Skin of body (tissue), 2 donors: Measurements from ENCODE around the gene SLC10A7. TPM values are rescaled to one million over a fixed set of nuclear protein-coding genes. Genes with fewer than 3 reads are reported as not detected.

Experiments
- DNase-seq: peaks from one replicate; lab custom pipeline; 2025; lab: John Stamatoyannopoulos, UW
- total RNA-seq: library from RNA; depleted of rRNA; stranded (reverse); fragments of >200 nt; gene quantifications from one replicate; pipeline ENCODE4 v1.2.3, GENCODE V29; 2014

Gene SLC10A7
- total RNA-seq, 1 donor from 2014 or later, result 19.6 TPM

DNA sequence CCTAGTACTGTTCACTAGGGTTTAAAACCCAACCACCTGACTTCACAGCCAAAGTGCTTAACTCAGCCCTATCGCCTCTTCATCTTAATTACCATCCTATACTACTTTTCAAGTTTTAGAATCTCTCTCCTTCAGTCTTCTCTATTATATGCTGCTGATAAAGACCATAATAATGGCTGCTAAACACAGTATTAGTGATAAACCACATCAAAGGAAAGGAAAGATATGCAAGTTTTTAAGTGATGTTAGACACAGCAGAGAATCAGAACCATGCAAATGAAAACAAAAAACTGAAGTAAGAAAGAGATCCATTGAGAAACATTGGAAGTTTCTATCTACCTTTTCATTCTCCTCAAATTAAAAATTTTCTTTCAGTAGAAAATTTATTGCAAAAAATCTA is 206.6 kb downstream of the SLC10A7 start:
- no peak for DNase-seq

DNA sequence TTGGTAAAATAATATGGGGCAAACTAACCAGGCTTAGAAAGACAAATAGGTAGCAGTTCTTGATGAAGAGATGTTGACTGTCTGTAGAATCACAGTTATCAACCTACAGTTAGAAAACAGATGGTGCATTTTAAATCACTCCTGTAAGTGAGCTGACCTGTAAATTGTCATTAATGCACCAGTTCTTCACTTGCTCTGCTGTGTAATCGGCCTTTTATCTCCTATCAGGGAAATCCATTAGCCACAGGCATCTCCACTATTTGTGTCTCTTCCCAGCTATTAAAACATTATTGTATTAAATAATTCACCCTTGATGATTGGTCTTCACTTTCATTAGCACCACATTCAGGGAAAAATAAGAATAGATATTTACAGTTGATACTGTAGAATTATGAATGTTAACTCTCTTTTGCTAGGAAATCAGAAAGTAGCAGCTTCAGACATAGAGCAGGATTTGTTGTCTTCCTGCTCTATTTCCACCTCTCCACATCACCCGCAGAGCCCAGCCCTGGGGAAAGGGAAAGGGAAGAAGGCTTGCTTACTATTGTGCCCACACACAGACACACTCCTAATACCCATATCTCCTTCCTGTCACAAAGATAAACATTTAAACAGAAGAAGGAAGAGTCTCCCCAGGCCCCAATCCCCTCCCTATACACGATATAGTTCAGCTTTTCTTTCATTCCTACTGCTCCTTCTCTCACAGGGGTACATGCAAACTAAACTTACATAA is 210.3 kb downstream of the SLC10A7 start:
- DNase-seq, result no peak

DNA sequence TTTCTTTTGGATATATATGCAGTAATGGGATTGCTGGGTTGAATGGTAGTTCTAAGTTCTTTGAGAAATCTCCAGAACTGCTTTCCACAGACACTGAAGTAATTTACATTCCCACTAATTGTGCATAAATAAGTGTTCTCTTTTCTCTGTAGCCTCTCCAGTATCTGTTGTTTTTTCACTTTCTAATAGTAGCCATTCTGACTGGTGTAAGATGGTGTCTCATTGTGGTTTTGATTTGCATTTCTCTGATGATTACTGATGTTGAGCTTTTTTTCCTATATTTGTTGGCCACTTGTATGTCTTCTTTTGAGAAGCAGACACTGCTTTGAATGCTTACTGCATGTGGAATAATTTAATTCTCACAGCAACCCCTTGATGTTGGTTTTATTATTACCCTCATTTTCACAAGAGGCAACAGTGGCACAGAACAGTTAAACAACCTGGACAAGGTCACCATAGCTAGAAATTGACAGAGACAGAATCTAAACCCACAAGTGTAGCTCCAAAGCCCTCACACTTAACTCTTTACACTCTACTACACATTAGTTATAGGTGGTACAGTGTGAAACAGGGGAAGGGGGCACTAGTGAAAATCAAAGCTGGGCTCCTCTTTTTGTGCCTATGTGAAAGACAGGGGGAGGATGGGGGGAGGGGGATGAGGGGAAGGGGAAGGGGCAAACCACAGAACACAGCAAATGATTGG is 211.3 kb downstream of the SLC10A7 start:
- no peak for DNase-seq

- no peak for DNase-seq
Measured at GRCh38 chr4:146308951-146309350, 212.8 kb downstream of the SLC10A7 start.

- DNase-seq, result no peak
Measured at GRCh38 chr4:146302822-146303221, 218.9 kb downstream of the SLC10A7 start.

DNA sequence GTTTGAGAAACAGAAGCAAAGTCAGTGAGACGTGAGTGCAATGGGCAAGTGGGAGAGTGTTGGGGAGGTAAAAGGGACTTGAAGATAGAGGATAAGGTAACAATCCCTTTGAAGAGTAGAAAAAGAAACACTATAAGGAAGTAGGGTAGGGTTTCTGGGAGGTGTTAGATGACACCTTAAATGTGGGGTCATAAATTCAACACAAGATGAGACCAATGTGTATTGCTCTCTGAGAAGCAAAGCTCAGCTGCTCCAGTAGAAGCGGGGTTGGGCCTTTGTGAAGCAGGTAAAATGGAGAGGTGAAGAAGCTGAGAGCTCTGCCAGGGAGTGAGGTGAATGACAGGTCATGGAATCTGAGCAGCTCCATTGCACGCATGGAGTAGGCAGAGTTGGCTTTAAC is 222.1 kb downstream of the SLC10A7 start:
- DNase-seq, result no peak

DNA sequence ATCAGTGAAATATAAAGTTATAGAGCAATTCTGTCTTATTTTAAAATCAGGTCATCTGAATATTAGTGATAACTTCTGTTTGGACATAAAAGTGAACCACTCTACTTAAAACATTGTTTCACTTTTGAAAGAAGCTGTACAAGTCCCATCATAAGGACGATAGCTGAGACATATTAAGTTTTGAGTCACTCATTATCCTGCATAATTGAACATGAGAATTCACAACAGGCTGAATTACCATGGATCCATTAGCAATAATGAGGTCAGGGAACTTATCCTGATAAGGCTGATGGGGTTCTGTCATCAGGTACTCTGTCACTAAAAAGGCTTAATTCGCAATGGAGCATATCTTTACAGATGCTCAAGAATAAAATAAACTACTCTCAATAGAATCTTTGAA is 227.0 kb downstream of the SLC10A7 start:
- DNase-seq, result no peak

DNA sequence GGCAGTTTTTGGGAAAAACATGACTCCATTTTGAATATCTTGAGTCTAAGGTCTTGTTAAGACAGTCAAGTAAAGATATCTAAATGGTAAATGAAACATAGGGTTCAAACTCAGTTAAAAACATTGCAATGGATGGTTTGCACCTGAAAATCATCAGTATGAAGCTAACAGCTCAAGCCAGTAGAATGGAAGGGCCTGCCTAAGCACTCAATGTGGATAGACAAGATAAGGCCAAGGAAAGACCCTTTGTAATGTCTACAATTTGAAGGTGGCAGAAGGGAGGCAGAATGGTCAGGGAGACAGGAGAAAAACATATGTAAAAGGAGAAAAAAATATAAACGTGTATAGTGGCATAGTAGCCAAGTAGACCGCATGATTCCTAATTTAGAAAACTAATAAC is 229.2 kb downstream of the SLC10A7 start:
- DNase-seq, result no peak

DNA sequence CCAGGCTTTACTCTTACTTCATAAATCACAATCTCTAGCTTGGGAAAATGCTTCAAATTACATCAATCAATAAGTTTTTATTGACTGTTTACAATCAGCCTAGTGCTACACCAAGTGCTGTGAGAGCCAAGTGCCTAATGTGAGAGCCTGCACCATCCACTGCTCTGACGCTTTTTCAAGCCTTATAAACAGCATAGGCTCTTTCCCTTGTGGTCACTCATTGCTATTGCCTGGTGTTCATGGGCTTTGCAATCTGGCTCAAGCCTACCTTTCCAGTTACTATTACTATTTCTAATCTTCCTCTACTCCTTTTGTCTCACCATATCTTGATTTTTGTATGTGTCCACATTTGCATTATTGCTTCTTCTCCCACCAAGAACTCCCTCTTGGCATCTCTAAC is 230.4 kb downstream of the SLC10A7 start:
- no peak for DNase-seq

- DNase-seq, result no peak
Measured at GRCh38 chr4:146288193-146288592, 233.5 kb downstream of the SLC10A7 start.

DNA sequence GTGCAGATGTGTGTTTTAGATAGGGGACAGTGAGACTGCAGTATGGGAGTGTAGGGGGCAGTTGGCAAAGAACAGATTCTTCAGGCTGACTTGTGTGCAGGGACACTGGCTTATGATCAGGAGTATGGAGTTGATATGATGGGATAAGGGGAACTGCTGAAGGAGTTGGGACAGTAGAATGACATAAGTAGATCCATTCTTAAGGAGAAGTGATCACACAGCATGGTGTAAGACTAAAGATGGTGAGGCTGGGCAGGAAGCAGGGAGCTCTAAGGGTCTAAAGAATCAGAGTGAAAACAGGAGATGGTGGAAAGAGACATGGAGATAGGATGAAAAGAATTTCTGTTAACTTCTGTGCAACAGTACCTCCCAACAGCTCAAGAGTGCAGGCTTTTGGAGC is 236.7 kb downstream of the SLC10A7 start:
- no peak for DNase-seq

DNA sequence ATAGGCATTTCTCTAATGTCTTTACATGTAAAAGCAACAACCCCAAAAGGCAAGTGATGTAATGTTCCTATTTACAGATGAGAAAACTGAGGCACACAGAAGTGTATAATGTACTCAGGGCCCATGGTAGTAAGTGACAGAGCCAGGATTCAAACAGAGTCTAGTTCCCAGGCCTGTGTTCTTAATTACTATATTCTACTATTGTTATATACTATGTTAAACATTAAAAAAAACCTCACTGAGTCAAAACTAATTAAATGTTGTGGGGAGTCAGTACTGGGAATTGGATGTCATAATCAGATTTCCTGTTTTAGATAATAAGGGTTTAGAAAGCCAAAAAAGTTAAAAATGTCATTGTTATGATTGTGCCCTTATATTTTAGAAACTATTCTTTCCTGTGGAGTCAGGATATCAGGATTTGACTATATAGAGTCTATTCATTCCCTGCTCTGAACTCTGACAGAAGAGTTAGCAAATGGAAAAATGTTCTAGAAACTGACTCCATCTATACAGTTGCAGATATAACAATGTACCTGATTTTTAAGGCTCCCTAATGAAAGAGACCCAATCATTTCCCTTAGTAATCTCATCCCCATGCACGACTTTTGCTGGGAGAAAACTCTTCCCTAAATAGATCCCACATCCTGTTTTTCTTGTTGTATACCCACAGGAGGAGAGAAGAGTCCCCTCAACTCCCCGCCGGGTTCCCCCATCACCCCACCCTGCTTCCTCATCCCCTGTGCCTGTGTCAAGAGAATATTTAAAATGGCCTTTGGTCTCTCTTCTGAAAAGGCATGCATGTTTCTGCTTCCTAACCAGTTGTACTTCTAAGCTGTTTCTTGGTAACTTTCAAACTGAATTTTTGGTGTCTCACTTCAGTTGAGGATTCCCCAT is 237.7 kb downstream of the SLC10A7 start:
- DNase-seq, result no peak

GRCh38 chr4:146282657-146283056 is 239.1 kb downstream of the SLC10A7 start:
- DNase-seq, result no peak

GRCh38 chr4:146278986-146279385 is 242.8 kb downstream of the SLC10A7 start:
- DNase-seq, result no peak

- no peak for DNase-seq
Measured at GRCh38 chr4:146275370-146275769, 246.4 kb downstream of the SLC10A7 start.

DNA sequence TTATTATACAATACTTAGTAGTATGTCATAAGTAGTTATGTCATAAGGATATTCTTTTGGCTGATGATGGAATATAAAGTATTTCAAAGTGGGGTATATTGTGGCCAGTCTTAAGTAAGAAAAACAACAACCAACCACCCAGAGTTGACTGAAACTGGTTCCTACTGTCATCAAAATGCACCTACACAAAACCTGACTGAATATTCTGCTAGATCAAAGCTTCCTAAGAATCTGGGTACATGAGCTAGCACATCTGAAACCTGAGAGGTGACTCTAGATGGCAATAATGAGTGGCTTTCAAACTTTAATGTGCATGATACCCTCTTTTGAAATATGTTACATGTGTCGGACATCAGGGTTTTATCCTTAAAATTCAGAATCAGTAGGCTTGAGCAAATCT is 247.0 kb downstream of the SLC10A7 start:
- DNase-seq, result no peak

- DNase-seq, result no peak
Measured at GRCh38 chr4:146273204-146273901, 248.4 kb downstream of the SLC10A7 start.

DNA sequence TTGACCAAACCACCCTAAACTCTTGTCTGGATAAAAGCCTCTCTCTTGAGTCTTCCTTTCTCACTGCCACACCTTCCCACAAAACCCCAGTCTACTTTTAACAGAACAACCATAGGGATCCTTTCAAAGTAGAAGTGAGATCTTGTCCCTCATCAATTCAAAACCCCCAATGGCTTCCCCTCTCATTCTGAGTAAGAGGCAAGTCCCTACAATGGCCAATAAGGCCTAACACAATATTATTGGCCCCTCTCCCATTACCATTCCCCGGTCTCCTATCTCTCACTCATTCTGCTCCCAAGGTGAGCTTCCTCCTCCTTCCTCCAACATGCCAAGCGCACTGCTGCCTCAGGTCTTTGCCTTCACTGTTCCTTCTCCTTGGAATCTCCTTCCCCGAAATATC is 250.3 kb downstream of the SLC10A7 start:
- no peak for DNase-seq

DNA sequence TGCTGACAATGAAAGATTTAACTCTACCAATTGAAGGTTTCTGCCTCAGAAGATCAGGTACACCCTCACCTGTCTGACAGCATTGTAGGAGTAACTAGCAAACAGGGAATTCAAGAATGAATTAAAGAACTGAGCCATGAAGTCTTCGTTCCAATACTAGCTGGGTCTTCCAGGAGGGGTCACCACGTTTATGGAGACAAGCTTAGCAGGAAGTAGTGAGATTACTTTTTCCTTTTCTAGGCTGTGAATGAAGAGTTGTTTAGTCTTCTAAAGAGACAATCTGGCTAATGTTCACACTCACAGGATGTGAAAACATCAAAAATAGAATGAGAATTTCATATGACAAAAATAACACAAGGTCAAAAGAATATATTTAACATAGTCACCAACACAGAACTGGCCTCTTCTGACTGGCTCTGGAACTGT is 252.5 kb downstream of the SLC10A7 start:
- no peak for DNase-seq

- DNase-seq, result no peak
Measured at GRCh38 chr4:146267826-146268225, 253.9 kb downstream of the SLC10A7 start.

GRCh38 chr4:146265950-146266490 is 255.7 kb downstream of the SLC10A7 start:
- no peak for DNase-seq
